ENCODE data around the gene KCTD7. TPM values are rescaled to one million over a fixed set of nuclear protein-coding genes. Genes with fewer than 3 reads are reported as not detected.
"Not testable (repeated sequence)": the region's sequence is repeated elsewhere in the genome, so short reads cannot be mapped to it uniquely, and the experiment has no call there.

The KCTD7 gene
- polyA plus RNA-seq, 1 donor: 18.4 TPM

DNA sequence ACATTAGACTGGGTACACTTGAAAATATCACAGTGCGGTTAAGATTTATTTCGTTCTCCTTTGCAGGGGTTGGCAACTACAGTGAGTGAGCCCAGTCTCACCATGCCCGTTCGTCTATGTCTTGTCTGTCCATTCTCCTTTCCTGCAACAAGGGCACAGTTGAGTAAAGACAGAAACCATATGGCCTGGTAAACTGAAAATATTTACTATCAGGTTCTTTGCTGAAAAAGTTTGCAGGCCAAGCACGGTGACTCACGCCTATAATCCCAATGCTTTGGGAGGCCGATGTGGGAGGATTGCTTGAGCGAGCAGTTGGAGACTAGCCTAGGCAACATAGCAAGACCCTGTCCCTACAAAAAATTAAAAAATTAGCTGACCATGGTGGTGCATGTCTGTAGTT, 11.4 kb upstream of the KCTD7 start:
- no peak for DNase-seq

- not testable (repeated sequence) for DNase-seq
Observed at GRCh38 chr7:66619341-66619948, 9.2 kb upstream of the KCTD7 start.

DNA sequence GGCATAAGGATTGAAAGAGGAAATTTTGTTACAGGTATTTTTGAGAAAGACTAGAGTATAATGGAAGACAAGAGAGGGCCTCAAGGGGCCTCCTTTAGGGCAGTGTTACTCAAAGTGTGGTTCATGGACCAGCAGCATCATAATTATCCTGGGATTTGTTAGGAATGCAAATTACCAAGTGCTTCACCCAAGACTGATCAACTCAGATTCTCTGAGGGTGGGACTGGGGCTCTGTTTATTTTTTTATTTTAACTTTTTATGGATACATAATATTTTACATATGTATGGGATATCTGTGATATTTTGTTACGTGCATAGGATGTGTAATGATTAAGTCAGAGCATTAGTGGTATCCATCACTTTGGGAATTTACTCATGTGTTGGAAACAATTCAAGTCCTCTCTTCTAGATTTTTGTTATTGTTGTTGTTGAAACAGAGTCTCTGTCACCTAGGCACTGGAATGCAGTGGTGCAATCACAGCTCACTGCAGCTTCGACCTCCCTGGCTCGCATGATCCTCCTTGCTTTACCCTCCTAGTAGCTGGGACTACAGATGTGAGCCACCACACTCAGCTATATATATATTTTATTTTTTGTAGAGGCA, 2.2 kb upstream of the KCTD7 start:
- DNase-seq: no peak

DNA sequence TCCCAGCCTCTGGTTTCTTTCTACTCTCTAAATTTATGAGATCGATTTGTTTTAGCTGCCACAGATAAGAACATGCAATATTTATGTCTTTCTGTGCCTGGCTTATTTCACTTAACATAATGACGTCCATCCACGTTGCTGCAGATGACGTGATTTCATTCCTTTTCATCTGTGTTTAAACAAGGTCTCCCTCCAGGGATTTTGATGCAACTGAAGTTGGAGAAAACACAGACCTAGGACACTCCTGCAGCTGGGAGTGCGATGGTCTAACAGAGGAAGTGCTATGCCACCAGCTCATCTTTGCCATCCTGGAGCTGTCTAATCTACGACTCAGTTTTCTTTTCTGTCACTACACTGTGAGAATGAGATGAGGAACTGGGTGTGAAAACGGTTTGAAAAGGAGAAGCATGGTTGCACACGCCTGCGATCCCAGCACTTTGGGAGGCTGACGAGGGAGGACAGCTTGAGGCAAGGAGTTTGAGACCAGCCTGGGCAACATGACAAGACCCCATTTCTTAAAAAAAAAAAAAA, 1.5 kb upstream of the KCTD7 start:
- peak; percentile 25 for DNase-seq

GRCh38 chr7:66627881-66628360, 760 bp upstream of the KCTD7 start:
- DNase-seq: no peak

GRCh38 chr7:66629222-66630062, 761 bp downstream of the KCTD7 start:
- DNase-seq: peak; percentile 11

GRCh38 chr7:66630531-66630930, 1.9 kb downstream of the KCTD7 start:
- DNase-seq: no peak

- DNase-seq: no peak
Observed at GRCh38 chr7:66631471-66631870, 2.8 kb downstream of the KCTD7 start.

DNA sequence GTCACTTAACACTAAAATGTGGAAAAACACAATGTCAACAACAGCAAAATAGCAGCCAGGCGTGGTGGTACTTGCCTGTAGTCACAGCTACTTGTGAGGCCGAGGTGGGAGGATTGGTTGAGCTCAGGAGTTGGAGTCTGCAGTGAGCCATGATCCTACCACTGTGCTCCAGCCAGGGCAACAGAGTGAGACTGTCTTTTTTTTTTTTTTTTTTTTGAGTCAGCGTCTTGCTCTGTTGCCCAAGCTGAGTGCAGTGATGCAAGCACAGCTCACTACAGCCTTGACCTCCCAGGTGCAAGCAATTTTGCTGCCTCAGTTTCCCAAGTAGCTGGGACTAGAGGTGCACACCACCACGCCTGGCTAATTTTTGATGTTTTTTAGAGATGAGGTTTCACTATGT, 6.1 kb downstream of the KCTD7 start:
- DNase-seq: no peak

GRCh38 chr7:66635322-66635981, 6.8 kb downstream of the KCTD7 start:
- not testable (repeated sequence) for DNase-seq

DNA sequence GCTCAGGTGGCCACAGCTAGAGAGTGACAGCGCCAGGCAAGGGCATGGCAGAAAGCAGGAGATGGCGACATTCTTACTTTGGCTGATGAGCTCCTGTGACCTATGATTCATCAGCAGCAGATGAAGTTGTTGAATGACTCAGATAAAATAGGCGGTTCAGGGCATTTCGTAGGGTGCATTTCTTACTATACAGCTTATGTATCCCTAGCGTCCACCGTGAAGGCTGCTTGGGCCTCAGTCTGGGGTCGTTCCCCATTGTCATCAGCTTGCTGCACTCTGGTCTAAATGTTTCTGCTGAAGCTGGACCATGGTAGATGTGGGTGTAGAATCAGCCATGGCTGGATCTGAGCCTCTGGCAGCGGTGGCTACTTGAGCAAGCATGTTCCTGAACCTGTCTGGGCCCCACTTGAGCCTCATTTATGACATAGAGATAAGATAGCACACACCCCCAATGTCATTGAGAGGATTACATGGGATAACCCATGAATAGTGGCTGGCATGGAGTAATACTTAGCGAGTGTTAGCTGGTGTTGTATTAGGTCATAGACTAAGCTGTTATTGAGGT, 7.4 kb downstream of the KCTD7 start:
- DNase-seq: not testable (repeated sequence)

DNA sequence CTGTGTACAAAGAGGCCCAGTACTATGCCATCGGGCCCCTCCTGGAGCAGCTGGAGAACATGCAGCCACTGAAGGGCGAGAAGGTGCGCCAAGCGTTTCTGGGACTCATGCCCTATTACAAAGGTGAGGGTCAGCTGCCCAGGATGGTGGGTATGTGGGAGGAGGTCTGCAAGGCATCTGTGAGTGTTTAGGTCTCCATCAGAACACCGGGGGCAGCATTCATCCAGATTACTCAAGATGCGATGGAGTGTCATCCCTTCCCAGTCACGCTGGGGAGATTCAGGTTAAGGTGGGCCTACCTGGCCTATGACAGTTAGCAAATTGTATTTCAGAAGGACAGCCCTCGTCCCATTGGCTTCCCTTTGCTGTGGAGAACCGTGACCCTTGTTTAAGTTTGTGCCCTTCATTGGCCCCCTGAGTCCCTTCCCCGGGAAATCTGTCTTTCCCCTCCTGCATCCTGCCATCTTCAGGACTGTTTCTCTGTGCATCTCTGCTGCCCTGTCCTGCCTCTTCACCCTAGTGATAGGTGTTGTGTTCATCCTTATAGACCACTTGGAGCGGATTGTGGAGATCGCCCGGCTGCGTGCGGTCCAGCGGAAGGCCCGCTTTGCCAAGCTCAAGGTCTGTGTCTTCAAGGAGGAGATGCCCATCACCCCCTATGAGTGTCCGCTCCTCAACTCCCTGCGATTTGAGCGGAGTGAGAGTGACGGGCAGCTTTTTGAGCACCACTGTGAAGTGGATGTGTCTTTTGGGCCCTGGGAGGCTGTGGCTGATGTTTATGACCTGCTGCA, 9.8 kb downstream of the KCTD7 start:
- DNase-seq: no peak

- DNase-seq: no peak
Observed at GRCh38 chr7:66639773-66640172, 11.1 kb downstream of the KCTD7 start.

DNA sequence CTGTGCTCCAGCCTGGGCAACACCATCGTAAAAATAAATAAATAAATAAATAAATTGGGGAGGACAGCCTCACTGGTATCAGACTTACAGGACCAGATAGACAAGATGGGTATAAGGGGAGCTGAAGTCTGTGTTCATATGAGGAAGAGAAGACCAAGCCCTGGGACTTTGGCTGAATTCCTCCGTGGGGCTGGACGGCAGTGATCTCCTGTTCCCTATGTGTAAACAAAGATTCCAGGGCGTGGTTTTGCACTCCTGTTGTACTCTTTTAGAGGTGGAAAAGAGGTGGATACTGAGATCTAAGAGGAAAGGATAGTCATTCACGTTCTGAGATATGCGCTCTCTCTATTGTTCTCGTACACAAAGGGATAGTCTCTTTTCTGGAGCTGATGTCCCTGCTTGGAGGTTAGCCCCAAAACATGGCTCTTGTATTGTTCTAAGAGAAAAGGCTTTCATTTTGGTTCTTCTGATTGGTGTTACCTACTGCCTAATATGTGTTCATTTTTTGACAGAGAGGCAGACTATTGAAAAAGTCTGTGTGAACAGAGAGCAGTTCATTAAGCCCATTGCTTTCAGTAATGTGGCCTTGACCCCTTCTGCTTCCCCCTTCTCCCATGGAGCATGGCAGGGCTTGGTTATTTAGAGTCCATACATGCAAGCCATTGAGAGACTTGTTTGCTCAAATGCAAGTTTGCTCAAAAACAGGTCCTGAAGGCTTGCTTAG, 12.3 kb downstream of the KCTD7 start:
- DNase-seq: no peak

- no peak for DNase-seq
Observed at GRCh38 chr7:66641526-66641871, 12.8 kb downstream of the KCTD7 start.

GRCh38 chr7:66642186-66642585, 13.5 kb downstream of the KCTD7 start:
- DNase-seq: no peak

DNA sequence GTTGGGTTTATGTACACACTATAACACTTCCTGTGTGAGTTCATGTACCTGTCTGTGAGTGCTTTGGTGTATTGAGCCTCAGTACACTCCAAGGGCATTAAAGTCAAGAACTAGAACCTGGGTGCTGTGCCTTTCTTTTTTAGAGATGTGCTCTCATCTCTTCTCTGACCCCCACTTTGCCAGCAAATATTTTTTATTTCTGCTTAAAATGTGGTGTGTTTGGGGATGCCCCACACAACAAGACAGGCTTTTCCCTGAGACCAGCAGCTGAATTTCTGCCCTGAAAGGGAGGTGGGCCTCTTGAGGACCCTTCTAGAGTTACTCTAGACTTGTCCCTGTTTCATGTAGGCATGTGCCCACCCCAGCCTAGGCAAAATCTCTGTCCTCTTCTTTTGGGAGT, 14.3 kb downstream of the KCTD7 start:
- DNase-seq: no peak

- no peak for DNase-seq
Observed at GRCh38 chr7:66643395-66643794, 14.7 kb downstream of the KCTD7 start.

DNA sequence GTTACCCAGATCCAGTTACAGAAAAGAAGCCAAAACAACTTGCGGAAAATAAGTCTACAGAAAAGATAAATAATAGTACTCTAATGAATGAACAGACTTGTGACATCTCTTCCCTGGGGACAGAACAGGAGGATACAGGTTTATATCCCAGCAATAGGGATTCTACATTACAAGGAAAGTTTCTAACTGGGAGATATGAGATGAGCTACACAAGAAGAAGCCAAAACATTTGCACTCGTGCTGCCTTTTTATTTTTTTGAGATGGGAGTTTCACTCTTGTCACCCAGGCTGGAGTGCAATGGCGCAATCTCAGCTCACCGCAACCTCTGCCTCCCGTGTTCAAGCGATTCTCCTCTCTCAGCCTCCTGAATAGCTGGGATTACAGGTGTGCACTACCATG, 22.3 kb downstream of the KCTD7 start:
- DNase-seq: not testable (repeated sequence)

DNA sequence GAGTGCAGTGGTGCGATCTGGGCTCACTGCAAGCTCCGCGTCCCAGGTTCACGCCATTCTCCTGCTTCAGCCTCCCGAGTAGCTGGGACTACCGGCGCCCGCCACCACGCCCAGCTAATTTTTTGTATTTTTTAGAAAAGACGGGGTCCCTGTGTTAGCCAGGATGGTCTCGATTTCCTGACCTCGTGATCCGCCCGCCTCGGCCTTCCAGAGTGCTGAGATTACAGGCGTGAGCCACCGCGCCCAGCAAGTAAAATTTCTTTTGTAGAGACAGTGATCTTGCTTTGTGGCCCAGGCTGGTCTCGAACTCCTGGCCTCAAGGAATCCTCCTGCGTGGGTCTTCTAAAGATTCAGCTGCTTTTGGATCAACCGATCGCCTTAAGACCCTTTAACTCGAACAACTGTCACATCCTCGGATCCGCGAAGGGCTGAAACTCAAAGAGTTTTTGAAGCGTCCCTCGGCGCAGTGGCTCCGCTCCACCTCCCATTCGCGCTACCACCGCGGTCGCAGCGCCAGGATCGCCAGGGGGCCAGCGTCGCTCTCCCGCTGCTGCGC, 25.1 kb downstream of the KCTD7 start:
- not testable (repeated sequence) for DNase-seq
